ENCODE measurements around the gene DRD5. TPM values are rescaled to one million over a fixed set of nuclear protein-coding genes. Genes with fewer than 3 reads are reported as not detected.

The DRD5 gene
- total RNA-seq, 4 donors from 2014 or later: not detected

- Histone ChIP-seq H3K27ac (no peak overlapping the region), H3K27me3 (no peaks in the 10 kb centered on the region), H3K9me3 (no peaks in the 10 kb centered on the region), H3K4me3 (no peak overlapping the region), H3K4me1 (no peaks in the 10 kb centered on the region), H3K36me3 (no peaks in the 10 kb centered on the region)
- no peak for DNase-seq
- intact Hi-C loops (cut with DNase I; ENCODE audit: low total_unique reads): no loop called here
- no peak for TF ChIP-seq POLR2A (IDR thresholded peaks at IDR 0.05)
- TF ChIP-seq CTCF (IDR thresholded peaks at IDR 0.05): no peak
Observed at GRCh38 chr4:9758641-9759317, 22.7 kb upstream of the DRD5 start.

GRCh38 chr4:9762823-9763475 lies 18.5 kb upstream of the DRD5 start:
- no peaks in the 10 kb centered on the region for H3K36me3 ChIP-seq
- H3K27ac ChIP-seq: no peak overlapping the region
- H3K27me3 ChIP-seq: no peaks in the 10 kb centered on the region
- peak; percentile 35 to 49 for DNase-seq
- TF ChIP-seq CTCF (IDR thresholded peaks at IDR 0.05) (peak; percentile 41 to 68 (median 64)), POLR2A (IDR thresholded peaks at IDR 0.05) (no peak)
- intact Hi-C loops (cut with DNase I; ENCODE audit: low total_unique reads): no loop called here
- H3K4me3 ChIP-seq: no peak overlapping the region
- H3K9me3 ChIP-seq: no peaks in the 10 kb centered on the region
- H3K4me1 ChIP-seq: no peaks in the 10 kb centered on the region

GRCh38 chr4:9764155-9764696 lies 17.2 kb upstream of the DRD5 start:
- H3K9me3 ChIP-seq: no peaks in the 10 kb centered on the region
- H3K27me3 ChIP-seq: no peaks in the 10 kb centered on the region
- no peak for TF ChIP-seq CTCF (IDR thresholded peaks at IDR 0.05)
- no peak for TF ChIP-seq POLR2A (IDR thresholded peaks at IDR 0.05)
- H3K27ac ChIP-seq: no peak overlapping the region
- intact Hi-C loops (cut with DNase I; ENCODE audit: low total_unique reads): no loop called here
- no peak overlapping the region for H3K4me3 ChIP-seq
- H3K4me1 ChIP-seq: no peaks in the 10 kb centered on the region
- H3K36me3 ChIP-seq: no peaks in the 10 kb centered on the region
- no peak for DNase-seq

GRCh38 chr4:9765091-9765490 lies 16.3 kb upstream of the DRD5 start:
- H3K27me3 ChIP-seq: no peaks in the 10 kb centered on the region
- H3K27ac ChIP-seq: no peak overlapping the region
- H3K4me3 ChIP-seq: no peak overlapping the region
- TF ChIP-seq POLR2A (IDR thresholded peaks at IDR 0.05): no peak
- TF ChIP-seq CTCF (IDR thresholded peaks at IDR 0.05): no peak
- no peak for DNase-seq
- H3K9me3 ChIP-seq: no peaks in the 10 kb centered on the region
- H3K4me1 ChIP-seq: no peaks in the 10 kb centered on the region
- intact Hi-C loops (cut with DNase I; ENCODE audit: low total_unique reads): no loop called here
- H3K36me3 ChIP-seq: no peaks in the 10 kb centered on the region

- no peak for DNase-seq
- intact Hi-C loops (cut with DNase I; ENCODE audit: low total_unique reads): no loop called here
- no peak for TF ChIP-seq POLR2A (IDR thresholded peaks at IDR 0.05)
- TF ChIP-seq CTCF (IDR thresholded peaks at IDR 0.05): no peak
- no peaks in the 10 kb centered on the region for H3K4me1 ChIP-seq
- no peak overlapping the region for H3K4me3 ChIP-seq
- no peaks in the 10 kb centered on the region for H3K36me3 ChIP-seq
- H3K27ac ChIP-seq: no peak overlapping the region
- no peaks in the 10 kb centered on the region for H3K9me3 ChIP-seq
- no peaks in the 10 kb centered on the region for H3K27me3 ChIP-seq
Observed at GRCh38 chr4:9769321-9769720, 12.1 kb upstream of the DRD5 start.
